GM18907 (cell line): ENCODE measurements around the gene CCDC148.

Experiments
- ATAC-seq: cut with Tn5 transposase; IDR thresholded peaks from one replicate; pipeline ENCODE4 v1.9.1; 2021; ENCODE audit warnings: mild to moderate bottlenecking, moderate library complexity; ENCODE audit not compliant: unreplicated experiment

Gene CCDC148

DNA sequence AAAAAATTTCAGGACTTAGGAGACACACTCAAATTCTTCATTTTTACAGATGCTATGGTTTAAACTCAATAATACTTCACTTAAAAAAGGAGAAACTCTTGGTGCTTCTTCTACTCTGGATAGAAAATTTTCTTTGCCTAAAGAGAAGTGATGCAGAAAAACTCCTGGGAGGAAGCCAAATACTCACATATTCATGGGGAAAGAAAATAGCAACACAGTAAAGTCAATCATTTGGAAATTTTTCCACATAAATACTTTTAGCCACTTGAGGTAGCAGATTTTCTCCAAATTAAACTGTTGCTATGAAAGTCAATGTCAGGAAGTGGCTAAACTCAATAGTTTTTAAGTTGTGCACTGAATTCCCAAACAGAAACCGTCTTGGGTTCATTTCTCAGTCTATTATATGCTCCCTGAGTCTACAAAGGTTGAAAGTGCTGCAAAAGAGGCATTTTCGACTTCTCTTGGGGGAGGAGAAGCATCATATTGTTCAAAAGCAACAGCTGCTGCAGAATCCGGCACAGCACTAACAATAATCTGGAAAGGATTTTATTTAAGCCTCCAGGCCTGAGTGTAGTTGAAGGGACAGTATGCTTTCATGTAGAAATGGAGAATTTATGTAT is 273.8 kb downstream of the CCDC148 start:
- no peak for ATAC-seq

DNA sequence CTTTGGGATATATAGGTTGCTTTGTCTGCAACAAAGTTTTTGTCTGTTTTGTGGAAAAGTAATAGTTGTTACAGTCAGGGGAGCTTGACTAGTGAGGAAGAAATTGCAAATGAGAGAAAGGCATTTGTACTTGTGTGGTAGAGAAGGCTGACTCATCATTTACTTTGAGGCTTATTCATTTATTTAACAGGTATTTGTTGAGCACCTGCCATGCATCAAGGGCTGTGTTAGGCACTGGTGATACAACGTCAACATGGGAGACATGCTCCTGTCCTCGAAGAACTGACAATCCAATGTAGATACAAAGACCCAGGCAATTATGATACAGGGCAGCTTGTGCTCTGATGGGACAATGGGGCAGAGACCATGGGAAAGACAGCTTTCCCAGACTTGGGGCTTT is 275.4 kb downstream of the CCDC148 start:
- ATAC-seq: no peak

DNA sequence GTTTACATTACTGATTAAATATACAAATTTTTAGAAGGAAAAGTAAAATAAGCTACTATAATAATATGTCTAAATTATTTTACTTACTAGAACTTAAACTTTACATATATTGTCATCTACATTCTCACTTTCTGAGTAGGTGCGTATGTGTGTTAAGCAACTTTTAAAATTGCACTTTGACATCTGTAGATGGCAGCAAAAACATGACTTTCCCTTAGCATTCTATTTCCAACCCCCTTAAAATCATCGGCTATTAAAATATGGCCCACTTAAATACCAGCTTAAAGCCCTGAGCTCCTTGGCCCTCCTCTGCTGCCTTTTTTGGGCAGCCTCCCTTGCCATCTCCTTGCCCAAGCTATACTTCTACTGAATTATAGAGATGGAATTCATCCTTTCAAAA is 276.9 kb downstream of the CCDC148 start:
- no peak for ATAC-seq

DNA sequence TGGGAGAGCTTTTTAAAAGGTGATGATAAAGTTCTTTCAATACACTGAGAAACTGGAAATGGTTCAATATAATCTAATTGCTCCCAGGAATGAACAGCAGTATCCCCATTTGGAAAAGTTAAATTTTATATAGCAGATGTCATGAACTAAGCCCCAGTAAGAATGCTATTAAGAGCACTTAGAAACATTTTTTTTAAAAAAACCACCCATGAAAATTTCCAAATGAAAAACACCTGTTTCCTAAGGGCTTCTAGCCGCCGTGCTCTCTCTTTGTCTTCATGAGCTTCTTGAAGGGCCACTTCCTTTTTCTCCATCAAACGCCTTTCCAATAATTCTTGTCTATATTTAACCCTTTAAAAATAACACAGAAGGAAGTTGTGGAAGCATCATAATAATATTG is 277.9 kb downstream of the CCDC148 start:
- ATAC-seq: no peak

DNA sequence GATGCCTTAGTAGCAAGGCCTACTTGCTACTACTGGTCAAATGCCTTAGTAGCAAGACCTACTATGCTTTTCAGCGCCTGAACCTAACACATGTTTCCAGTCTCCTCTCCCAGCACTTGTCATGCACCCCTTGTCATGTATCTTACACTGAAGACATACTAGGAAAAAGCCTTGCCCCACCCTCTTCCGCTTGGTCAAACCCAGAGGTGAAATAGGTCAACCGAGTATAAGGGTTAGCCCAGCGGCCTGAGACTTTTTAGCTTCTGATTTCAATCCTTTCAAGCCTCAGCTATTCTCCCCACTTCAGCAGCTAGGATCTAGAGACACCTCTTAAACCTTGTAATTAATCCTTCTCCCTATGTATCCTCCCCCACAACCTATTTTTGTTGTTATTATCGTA is 281.6 kb downstream of the CCDC148 start:
- ATAC-seq: no peak

DNA sequence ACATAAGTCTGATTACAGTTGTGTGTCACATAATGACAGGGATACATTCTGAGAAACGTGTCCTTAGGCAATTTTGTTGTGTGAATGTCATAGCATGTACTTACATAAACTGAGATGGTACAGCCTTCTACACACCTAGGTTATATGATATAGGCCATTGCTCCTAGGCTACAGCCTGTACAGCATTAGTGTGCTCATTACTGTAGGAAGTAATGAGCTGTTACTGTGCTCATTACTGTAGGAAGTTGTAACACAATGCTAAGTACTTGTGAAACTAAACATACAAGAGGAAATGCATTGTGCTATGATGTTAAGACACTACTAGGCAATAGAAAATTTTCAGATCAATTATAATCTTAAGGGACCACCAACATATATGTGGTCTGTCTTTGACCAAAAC is 282.1 kb downstream of the CCDC148 start:
- ATAC-seq: no peak

DNA sequence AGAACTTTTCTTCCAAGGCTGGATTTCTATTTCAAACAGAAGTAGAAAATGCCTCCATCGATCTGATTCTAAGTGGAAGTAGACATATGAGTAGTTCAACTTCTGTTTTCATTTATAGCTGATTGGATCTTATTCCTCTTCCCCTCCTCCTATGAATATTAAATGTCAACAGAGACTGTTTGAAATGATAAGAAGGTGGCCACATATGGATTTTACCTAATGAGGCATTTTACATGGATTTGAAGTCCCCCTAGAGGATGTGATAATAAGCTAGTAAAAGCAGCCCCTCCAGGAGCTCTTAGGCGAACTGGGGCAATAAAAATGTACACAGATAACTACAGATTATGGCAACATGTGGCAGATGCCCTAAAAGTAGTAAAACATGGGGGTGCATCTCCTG is 283.8 kb downstream of the CCDC148 start:
- ATAC-seq: no peak

DNA sequence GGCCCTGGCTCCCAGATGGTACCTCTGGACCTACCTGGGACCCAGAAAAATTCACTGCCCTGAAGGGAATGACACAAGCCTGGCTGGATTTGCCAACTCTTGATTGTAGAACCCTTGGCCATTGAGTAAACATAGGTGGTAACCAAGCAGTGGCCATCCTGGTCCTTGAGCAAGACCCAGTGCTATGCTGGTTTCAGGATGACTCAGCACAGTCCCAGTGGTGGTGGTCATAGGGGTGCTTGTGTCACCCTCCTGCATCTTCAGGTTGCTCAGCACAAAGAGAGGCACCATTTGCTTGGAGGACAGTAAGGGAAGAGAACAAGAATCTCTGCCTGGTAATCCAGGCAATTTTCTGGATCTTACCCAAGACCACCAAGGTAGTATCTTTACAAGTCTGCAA is 302.0 kb downstream of the CCDC148 start:
- ATAC-seq: no peak

DNA sequence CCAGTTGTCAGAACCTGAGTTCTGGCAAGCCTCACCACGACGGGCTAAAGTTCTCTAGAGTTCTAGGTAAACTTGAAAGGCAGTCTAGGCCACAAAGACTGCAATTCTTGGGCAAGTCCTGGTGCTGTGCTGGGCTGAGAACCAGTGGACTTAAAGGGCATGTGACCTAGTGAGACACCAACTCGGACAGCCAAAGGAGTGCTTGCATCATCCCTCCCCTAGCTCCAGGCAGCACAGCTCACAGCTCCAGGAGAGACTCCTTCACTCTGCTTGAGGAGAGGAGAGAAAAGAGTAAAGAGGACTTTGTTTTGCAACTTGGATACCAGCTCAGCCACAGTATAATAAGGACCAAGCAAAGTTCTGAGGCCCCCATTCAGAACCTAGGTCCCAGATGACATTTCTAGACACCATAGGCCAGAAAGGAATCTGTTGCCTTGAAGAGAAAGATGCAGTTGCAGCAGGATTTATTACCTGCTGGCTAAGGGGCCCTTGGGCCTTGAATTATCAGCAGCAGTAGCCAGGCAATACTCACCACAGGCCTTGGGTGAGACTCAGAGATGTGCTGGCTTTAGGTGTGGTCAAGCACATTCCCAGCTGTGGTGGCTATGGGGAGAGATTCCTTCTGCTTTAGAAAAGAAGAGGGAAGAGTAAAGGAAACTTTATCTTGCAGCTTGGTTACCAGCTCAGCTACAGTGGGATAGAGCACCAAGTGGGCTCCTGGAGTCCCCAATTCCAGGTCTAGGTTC is 303.1 kb downstream of the CCDC148 start:
- no peak for ATAC-seq

DNA sequence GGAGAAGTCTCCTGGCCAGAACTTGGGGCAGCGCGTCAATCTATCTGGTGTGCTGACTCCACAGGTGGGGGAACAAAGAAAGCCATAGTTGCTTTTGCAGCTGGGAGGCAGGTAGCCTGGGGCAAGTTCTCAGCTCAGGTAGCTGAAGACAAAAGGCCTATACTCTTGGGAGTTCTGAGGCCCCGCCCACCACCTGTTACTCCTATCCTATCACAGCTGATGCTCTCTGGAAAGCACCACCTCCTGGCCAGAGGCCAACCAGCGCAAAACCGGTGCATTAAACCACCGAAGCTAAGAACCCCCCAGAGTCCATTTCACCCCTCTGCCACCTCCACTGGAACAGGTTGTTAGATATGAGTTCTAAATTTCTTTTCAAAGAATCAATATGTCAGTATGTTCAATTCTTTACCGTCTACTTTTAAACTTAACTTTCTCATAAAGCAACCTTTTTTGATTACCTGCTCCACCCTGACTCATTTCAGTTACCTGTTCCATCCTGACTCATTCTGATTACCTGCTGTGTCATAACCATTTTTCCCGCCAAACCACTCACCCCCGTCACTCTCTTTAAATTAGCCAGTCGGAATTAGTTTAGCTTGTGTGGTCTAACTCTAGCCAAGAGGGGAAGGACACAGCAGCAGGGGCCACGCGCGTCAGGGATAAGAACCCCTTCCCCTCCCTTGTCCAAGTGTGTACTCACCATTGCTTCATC is 311.5 kb downstream of the CCDC148 start:
- no peak for ATAC-seq

DNA sequence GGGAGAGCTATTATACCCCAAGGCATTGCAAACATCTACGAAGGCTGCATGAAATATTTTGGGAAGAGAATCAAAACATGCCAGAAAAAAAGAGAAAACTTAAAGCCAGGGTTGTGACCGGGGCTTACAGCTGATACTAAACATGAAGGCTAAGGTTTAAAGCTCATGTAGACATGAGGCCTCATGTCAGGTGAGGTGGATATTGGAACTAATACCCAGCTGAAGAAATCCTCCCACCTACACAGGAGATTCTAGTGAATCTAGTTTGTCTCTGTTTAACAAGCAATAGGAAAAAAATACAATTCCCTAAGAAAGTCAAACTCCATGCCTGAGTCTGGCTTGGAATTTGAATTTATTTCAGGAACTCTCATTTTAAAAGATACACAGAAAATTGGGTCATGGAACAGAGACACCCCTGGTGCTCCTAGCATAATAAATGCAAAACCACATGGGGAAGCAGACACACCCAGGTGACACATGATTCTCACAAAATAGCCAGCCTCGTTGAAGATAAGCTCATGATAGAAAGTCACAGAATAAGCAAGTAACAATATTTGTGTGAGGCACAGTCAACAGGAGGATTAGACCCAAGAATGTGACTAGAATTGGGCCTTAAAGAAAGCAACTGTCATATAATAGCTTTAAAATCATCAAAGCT is 312.7 kb downstream of the CCDC148 start:
- no peak for ATAC-seq

DNA sequence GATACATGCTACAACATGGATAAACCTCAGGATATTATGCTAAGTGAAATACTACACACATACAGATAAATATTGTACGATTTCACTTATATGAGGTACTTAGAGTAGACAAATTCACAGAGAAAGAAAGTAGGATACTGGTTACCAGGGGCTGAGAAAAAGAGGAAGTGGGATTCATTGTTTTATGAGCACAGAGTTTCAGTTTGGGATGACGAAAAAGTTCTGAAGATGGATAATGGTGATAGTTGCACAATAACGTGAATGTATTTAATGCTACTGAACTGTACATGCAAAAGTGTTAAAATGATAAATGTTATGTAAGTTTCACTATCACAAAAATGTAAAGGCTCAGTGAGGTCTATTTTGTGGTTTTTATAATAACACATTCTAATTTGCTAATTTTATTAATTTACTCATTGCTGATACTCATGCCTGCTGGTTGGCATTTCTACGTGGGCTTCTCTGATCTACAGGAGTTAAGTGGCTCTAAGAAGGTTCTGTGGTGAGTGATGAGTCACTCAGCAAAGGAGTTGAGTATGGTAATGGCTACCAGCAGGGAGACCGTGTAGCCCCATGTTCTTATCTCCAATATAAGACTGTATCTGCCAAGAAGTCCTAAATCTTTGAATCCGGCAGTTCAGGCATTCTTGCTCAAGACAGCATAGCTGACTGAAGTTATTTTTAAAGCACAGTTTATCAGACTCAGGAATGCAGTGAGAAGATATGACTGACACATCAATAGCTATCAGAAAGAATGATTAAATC is 313.8 kb downstream of the CCDC148 start:
- no peak for ATAC-seq

DNA sequence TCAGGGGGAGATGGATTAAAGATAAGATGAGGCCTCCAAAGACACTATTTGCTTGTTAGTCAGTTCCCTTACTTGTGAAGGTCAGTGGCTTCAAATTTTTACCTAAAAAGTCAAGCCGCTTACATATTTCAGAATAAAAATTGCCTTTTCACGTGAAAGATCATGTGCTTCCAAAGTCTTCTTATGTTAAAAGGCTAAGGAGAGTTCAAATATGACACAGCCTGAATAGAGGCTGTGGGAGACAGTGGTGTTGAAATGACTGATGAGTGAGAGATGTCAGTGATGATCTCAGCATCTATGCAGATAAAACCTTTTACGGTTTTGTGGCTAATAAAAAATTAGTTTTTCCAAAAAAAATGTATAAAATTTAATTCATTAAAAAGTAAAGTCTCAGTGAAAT is 314.4 kb downstream of the CCDC148 start:
- ATAC-seq: no peak

DNA sequence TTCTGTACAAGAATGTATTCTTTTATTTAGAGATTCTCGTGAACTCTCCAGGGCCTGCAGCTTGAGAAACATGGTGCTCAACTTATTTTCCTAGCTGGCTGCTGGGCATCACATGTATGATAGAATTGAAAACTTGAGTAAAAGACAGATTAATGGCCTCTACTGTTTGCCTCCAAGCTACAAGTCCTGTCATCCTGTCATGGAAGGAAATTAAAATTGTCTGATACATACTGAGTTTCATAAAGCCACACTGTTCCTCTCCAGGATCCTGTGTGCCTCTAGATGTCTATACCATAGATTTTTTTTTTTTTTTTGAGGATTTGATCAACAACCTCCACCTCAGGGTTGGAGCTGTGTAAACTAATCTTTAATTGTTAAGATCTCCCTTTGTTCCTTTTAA is 316.4 kb downstream of the CCDC148 start:
- no peak for ATAC-seq

DNA sequence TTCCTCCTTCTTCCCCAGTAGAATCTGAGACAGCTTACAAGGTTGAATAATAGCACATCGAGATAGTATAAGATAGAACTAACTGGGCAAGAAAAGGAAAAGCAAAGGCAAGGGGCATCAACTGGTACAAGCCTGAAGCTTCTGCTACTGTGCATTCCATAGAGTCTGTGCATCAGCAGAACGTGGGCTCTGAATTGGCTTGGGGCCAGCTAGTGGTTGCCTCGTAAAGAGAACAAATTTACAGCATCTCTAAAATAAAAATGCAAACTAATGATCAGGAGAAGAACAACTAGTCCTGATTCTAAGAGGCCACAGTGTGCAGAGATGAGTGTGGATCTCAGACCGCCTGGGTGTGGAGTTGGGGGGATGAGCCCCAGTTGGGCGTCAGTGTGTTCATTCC is 318.3 kb downstream of the CCDC148 start:
- no peak for ATAC-seq

DNA sequence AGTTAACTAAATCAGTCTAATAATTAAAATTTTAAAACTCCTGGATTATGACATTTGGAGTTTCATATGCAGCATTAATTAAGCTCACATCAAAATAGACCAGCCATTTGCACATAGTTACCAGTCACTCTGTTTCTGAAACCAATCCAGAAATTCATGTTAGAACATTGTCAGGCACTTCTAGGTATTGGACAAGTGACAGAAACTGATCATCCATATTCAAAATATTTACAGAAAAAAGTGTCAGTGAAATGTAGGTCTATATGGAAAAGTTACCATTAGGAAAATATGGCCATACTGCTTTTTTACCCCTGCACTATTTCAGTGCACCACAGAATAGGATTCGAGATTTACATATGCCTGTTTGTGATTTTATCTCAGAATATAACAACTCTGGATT is 321.5 kb downstream of the CCDC148 start:
- no peak for ATAC-seq

DNA sequence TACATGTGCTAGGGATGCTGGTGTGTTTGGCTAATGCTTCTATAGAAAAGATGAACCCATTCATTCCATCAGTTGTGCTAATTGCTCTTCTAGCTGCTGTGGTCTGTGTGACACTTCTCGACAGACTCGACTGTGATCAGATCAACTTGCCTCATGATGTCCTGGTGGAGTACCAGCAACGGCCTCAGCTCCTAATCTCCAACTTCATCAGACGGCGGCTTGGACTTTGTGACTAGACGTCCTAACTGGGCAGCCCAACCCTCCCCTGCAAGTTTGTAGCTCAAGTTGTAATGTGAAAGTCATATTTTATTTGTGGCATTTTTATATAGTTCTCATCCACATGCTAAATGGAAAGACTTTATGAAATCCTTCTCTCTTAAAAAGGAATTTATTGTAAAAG is 321.9 kb downstream of the CCDC148 start:
- ATAC-seq: no peak

DNA sequence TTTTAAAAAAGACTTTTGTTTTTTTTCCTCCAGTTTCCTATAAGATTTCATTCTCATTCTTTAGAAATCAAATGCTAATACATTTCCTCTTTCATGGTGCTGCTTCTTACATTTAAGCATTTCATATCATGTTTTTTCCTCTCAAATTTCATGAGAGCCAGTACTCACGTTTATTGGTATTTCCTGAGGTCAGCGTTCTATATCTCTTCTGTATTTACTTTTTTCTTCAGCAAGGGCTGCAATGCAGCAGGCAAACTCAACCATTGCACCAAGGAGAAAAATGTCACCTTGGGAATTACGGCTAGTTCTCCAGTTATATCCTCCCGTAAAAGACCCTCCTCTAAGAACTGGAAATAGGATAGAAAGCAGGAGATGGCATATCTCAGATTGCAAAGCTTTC is 322.5 kb downstream of the CCDC148 start:
- ATAC-seq: no peak

DNA sequence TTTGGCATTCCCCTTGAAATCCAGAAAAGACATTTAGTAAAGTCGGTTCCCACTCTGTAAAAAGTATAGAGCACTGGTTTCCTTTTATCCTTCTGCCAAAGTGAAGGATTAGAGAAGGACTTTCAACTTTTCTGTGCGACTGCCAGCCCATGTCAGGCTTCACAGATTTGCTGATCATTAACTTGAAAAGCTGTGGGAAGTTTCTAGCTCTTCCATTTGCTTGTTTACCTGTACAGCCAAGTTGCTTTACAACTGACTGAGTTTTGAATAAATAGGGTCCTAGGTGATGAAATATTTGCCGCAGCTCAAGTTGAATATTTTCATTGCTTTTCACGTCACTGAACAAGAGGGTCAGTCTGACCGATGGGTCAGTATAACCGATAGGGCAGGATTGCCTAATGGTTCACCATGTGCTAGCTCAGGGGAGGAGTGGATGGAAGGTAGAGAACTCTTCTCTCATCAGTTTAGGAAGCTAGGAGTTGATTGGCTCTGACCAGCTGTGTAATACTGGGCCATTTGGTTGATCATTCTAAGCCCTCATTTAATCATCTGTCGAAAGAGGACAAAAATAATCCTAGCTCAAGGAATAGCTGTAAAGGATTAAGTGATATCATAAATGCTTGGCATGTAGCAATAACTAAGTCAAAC is 324.5 kb downstream of the CCDC148 start:
- no peak for ATAC-seq

DNA sequence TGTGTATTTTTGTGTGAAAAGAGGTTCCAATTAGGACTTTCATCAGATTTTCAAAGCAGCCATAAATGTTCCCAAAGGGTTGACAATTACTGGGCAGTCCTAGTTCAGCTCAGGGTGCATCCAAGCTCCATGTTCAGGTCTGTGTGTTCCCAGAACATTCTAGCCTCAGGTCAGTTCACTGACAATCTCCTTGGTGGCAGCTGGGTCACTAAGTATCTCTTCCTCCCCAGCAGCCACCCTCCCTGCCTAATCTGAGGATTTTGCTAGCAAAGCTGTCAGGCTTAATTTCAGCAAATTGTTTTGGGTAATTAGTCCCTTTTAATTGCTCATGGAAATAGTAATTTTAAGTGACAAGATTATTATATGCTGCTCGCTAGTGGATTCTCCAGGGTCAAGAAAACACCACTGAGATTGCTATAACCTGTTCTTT is 325.1 kb downstream of the CCDC148 start:
- no peak for ATAC-seq
